HG02571 (cell line): ENCODE results near the gene ARSB.

Experiments
- ATAC-seq: cut with Tn5 transposase; IDR thresholded peaks from one replicate; pipeline ENCODE4 v1.9.1; 2021; ENCODE audit warnings: mild to moderate bottlenecking, moderate library complexity; ENCODE audit not compliant: unreplicated experiment

The ARSB gene

GRCh38 chr5:78985116-78985724 is at the start of gene ARSB:
ARSB (minus strand) TSS chr5:78985310; CDS start chr5:78985248, 62 bp downstream.
- ATAC-seq = peak; percentile 38

DNA sequence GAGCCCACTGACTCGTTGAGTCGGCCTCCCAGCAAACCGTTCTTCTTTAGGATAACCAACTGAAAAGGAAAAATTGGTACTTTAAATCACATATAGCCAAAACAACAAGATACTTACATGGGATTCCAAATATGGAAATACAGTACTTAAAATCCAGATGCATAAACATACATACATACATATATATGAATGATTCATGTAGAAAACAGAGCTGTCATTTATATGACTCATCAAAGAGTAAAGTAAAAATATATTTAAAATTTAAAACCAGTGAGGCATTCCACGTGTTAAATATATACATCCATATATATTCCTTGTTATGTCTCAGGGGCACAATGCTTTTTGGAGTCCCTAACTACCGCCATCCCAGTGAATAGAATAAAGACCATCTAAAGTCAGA is 47.7 kb upstream of the ARSB start:
- no peak for ATAC-seq

DNA sequence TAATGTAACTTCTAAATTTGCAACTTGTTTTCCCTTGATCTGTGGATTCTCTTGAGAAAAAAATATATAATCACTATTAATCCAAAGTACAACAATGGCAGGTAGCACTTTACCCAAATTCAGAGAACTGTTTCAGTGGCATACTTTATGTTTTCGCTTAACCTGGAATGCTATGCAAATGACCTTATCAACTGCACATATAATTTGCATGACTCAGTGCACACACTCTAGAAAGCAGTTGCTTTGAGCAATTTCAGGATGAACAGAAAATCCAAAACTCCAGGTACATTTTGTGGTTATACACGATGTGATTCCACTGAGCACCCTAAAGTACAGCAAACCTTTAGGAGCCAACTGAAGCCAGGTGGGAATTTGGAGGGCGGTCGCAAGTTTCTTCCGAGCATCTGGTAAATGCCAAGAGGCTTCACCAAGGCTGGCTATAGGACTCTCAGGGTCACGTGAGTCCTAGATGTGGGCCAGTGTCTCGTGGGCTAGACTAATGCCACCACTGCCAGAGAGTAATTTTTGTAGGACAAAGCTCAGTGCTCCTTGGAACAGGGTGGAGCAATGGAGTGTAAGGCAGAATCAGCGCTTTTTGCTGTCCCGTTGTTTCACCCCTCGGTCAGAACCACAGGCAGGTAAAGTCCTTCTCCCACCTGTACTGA is 47.1 kb upstream of the ARSB start:
- no peak for ATAC-seq

DNA sequence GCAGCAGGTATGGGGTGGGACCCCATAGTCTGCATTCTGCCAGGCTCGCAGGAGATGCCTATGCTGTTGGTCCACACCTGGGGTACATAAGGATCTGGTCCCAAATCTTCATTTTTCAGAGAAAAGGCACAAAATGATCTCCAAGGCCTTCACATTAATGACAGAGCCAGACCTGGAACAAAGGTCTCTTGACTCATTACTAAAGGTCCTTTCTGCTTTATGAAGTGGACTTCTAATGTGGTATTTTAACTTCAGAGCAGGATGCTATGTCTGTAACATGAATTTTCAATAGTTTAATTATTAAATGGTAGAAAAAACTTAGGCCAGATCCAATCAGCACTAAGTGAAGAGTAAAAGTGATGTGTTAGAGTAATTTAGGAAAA is 46.4 kb upstream of the ARSB start:
- no peak for ATAC-seq

GRCh38 chr5:79030663-79031484 is 45.8 kb upstream of the ARSB start:
- ATAC-seq = no peak

- ATAC-seq = no peak
These were observed 40.0 kb upstream of the ARSB start for GRCh38 chr5:79025054-79025472.

GRCh38 chr5:79023947-79024346 is 38.8 kb upstream of the ARSB start:
- no peak for ATAC-seq

- no peak for ATAC-seq
These were observed 38.2 kb upstream of the ARSB start for GRCh38 chr5:79023348-79023747.

GRCh38 chr5:79022771-79023170 is 37.7 kb upstream of the ARSB start:
- ATAC-seq = no peak

GRCh38 chr5:79021753-79022152 is 36.6 kb upstream of the ARSB start:
- no peak for ATAC-seq

- ATAC-seq = no peak
These were observed 35.9 kb upstream of the ARSB start for GRCh38 chr5:79020861-79021561.

- ATAC-seq = no peak
These were observed 29.5 kb upstream of the ARSB start for GRCh38 chr5:79014631-79015030.

GRCh38 chr5:79011869-79012268 is 26.8 kb upstream of the ARSB start:
- no peak for ATAC-seq

DNA sequence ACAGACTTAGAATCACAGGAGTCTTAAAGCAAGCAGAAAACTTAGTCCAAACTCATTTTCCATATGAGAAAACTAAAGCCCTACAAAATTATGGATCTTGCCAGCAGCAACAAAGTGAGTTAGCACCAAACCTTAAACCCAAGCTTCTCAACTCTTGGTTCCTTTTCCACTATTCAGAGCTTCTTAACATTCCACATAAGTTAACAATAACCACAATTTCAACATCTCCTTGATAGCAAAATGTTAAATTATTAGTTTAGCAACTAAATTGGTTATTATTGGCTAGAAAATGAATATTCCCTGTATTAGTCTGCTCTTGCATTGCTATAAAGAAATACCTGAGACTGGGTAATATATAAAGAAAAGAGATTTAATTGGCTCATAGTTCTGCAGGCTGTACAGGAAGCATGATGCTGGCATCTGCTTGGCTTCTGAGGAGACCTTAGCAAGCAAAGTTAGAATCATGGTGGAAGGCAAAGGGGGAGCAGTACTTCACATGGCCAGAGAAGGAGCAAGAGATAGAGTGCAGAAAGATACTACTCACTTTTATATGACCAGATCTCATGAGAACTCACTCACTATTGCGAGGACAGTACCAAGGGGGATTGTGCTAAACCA is 26.2 kb upstream of the ARSB start:
- ATAC-seq = no peak

- no peak for ATAC-seq
These were observed 23.3 kb upstream of the ARSB start for GRCh38 chr5:79008362-79008761.

- no peak for ATAC-seq
These were observed 22.8 kb upstream of the ARSB start for GRCh38 chr5:79007872-79008271.

DNA sequence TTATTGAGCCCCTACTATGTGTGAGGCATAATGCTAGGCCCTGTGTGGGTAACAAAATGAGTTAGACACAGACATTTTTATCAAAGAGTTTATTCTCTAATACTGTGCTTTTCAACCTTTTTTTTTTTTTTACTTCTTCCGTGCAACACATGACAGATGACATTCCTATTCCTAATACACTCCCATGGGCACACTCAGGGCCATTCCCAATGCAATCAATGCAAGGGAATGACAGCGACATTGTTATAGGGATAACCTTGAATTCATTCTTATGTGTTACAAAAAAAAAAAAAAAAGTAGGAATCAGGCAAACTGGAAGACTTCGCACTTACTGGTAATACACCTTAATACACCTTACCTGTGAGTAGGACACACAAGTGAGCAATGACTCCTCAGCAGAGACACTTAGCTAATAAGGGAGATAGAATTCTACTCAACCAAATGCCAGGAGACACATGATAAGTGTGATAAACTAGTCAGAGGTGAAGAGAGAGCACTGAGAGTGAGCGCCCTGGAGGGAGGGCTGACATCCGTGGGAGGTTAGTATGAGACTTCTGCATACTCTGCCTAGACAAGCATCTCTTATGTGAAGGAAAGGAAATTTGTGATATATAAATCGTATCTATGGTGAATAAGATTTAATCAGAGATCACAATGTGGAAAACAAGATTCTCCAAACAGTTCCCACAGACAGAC is 21.0 kb upstream of the ARSB start:
- ATAC-seq = no peak

- no peak for ATAC-seq
These were observed 20.0 kb upstream of the ARSB start for GRCh38 chr5:79005151-79005550.

GRCh38 chr5:79002374-79002773 is 17.3 kb upstream of the ARSB start:
- ATAC-seq = no peak

- no peak for ATAC-seq
These were observed 16.4 kb upstream of the ARSB start for GRCh38 chr5:79001471-79001870.
